GM19372 (cell line): ENCODE results near the gene SNX15.
"Not testable (repeated sequence)": the region's sequence is repeated elsewhere in the genome, so short reads cannot be mapped to it uniquely, and the experiment has no call there.

Experiments
- ATAC-seq: cut with Tn5 transposase; IDR thresholded peaks from one replicate; pipeline ENCODE4 v1.9.1; 2021; ENCODE audit warnings: mild to moderate bottlenecking, low read depth, moderate library complexity; ENCODE audit not compliant: unreplicated experiment

Gene SNX15

DNA sequence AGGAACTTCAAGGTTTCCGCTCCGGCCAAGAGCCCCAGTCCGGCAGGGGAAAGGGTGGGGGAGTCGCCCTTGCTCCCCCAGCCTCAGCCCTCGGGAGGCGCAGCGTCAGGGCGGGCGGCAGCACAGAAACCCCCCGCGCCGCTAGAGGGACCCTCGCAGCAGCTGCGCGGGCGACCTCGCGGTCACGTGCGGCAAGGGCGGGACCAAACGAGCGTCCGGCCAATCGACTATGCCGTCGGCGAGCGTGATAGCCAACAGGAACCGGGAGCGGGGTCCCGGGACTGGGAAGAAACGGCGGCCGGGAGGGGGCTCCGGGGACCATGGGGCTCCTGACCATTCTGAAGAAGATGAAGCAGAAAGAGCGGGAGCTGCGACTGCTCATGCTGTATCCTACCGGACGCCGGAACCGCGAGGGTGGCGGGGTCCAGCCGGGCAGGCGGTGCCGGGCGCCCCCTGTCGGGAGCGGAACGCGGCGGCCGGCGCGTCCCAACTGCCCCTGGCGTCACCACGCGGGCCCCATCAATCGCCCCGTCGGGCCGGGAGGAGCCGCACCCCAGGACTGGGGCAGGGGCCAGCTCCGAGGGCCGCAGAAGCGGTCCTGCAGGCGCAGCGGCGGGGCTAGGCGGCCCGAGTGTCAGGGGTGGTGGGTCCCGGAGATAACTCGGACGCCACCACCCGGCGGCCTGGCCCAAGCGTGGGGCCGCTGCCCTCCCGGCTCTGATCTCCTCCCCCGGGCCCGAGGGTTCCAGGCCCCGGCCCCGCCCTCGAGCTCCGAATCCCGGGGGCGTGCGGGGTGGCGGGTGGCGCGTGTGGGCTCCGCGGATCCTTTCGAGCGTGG, 13.1 kb upstream of the SNX15 start, which contains the start of gene ARL2:
ARL2 (plus strand) TSS at position 273 of the 838 bp plus-strand sequence; CDS start at position 321, 48 bp downstream.
- ATAC-seq: peak; percentile 68

DNA sequence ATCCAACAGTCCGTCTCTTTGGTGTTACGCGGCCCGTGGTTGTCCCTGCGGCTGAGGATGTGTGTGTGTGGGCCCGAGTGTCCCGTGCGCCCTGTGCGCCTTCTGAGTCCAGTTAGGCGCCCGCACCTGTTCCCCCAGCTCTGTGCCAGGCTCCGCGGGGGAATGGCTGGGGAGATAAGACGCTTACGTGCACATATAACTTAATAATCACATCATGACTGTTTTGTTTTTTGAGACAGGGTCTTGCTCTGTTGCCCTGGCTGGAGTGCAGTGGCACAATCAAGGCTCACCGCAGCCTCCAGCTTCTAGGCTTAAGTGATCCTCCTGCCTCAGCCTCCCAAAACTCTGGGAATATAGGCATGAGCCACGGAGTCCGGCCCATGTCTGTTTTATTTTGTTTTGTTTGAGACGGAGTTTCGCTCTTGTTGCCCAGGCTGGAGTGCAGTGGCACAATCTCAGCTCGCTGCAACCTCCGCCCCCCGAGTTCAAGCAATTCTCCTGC, 12.5 kb upstream of the SNX15 start:
- ATAC-seq: no peak

DNA sequence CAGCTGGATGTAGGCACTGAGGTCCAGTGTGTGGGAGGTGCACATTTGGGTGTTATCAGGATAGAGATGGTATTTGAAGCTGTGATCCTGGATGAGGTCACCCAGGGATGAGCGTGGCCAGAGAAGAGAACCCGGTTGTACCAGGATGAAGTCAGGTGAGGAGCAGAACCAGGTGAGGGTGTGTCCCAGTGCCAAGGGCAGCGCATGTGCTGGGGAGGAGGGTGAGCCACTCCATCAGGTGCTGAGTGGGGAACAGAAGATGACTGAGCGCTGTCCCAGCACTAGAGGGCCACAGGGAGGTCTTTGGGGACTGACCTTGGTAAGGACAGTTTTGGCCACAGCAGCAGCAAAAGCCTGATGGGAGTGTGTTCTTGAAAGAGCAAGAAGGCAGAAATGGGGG, 10.5 kb upstream of the SNX15 start:
- no peak for ATAC-seq

DNA sequence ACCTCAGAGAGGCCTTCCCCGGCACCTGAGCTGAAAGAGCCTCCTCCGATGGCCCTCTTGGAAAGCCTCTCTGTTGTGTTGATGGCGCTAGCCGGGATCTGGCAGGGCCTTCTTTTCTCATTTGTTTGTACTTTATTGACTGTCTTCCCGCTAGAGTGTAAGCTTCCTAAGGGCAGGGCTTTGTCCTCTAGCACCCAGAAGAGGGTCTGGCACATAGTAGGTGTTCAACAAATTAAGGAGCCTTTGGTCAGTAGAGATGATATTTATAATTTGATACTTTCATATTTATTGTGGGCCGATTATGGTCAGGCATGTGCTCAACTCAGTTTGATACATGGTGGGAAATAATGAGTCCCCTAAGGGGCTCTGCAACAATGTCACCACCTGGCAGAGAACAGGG, 9.3 kb upstream of the SNX15 start:
- no peak for ATAC-seq

DNA sequence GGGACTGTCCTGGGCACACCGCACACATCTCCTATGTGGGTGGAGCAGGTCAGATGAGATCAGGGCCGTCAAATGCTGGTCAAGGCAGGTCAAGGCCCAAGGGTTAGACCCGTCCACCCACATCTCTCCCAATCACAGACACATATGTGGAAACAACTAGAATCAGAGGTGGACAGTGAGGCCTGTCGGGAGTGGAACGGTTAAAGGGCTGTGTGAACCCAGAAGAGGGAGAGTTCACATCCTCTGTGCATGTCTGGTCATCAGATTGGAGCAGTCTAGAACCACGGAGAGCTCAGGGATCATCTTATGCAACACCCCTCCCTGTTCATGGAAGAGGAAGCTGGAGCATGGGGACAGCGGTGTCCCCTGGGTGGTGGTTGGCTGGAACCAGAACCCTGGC, 7.4 kb upstream of the SNX15 start:
- ATAC-seq: no peak

DNA sequence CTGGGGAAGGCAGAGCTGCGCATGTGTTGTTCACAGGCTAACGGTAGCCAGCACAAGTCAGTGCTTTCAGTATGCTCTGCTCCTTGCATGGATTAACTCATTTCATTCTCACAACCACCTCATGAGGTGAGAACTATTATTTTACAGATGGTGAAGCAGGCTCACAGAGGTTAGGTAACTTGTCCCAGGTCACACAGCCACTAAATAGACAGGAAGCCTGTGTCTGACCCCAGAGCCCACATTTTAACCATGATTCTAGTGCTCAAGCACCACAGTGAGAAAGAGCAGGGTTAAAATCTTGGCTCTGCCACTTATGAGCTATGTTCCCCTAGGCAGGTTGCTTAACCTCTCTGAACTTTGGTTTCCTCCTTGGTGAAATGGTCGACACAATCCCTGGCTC, 6.2 kb upstream of the SNX15 start:
- no peak for ATAC-seq

DNA sequence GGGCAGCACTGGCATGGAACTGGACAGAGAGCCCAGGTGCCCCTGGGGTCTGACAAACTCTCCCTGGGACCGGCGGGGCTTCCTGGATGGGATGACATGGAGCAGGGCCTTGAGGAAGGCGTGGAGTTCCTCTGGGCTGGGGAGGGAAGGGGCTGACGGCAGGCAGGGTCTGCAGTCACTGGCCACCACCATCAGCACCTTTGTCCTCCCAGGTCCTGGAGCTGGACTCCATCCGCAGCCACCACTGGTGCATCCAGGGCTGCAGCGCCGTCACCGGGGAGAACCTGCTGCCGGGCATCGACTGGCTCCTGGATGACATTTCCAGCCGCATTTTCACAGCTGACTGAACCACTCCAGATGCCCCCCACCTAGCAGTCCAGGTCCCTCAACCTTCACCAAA, 5.7 kb upstream of the SNX15 start:
- ATAC-seq: no peak

DNA sequence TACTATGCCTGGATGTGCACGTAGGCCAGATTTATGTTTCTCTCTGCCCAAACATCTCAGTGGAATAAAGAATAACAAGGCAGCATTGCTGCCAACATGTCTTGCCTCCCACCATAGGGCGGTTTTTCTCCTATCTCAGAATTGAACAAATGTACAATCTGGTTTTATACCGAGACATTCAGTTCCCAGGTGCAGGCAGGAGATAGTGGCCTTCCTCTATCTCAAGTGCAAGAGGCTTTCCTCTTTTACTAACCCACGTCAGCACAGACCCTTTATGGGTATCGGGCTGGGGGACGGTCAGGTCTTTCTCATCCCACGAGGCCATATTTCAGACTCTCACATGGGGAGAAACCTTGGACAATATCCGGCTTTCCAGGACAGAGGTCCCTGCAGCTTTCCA, 3.7 kb upstream of the SNX15 start:
- ATAC-seq: not testable (repeated sequence)

DNA sequence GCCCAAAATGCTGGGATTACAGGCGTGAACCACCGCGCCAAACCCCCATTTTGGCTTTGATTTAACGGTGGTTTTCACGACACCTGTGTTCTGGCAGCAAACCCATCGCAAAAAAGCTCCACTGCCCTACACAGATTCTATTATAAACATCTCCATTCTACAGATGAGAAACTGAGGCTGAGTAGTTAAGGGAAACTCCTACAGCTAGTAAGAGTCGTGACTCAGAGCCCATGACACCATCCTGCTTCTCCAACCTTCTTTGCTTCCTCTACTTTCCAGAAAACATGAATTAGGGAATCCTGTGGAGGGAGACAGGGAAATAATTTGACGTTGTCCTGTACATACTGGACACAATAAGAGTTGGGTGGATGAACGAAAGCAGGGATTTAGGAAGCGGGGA, 429 bp upstream of the SNX15 start:
- ATAC-seq: no peak

DNA sequence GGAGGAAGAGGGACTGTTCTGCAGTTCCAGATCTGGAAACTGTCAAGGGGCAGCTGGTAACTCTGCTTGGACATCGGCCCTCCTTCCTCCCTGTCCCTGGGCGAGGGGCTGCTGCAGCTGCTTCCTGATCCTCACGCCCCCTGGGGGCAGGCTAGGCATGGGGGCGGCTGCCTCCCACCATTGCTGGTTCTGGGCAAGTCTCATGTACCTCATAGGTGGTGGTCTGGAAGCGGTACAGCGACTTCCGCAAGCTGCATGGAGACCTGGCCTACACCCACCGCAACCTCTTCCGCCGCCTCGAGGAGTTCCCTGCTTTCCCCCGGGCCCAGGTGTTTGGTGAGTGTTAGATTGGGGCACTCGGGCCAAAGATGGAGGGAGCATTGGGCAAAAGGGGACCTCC, 5.0 kb downstream of the SNX15 start:
- no peak for ATAC-seq

DNA sequence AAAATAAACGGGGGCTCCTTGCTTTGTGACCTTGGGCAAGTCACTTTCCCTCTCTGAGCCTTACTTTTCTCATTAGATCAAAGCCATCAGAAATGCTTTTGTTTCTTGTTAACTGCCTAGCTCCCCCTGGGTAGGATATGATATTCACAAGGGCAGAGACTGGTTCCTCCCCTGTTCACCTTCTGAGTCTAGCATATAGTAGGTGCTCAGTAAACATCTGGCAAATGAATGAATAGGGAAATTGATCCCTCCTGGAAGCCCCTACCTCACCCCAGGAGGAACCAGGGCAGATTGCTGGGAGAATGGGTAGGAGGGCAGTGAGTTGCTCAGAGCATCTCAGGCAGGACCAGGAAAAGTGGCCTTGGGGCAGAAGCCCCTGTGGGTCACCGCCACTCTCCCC, 7.2 kb downstream of the SNX15 start:
- no peak for ATAC-seq

DNA sequence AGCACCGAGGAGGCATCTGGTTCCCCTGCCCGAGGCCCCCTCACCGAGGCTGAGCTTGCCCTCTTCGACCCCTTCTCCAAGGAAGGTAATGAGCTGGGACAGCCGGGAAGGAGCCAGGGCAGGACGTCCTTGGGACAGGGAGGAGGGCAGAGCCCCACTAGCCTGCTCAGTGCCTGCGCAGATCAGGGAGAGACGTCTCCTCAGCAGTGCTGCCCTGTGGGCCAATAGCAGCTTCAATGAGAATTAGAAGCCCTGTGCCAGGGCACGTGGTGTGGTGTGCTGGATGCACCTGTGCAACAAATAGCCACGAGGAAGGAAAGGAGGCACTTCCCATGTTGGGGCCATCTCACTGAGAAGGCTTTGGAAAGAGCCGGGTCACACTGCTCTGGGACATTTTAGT, 8.3 kb downstream of the SNX15 start:
- no peak for ATAC-seq

DNA sequence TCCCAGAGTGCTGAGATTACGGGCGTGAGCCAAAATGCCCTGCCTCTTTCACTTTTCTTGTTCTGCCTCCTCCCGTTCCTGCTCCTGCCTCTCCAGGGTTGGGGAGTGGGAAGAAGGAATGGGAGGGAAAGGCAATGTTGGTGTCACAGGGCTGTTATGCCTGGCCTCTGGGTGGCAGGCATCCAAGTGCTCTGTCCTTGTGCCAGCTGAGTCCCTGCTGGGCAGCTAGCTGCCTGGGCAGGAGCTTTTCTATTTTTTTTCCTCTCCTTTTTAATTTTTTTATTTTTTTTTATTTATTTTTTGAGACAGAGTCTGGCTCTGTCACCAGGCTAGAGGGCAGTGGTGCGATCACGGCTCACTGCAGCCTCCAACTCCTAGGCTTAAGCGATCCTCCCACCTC, 9.7 kb downstream of the SNX15 start:
- no peak for ATAC-seq

DNA sequence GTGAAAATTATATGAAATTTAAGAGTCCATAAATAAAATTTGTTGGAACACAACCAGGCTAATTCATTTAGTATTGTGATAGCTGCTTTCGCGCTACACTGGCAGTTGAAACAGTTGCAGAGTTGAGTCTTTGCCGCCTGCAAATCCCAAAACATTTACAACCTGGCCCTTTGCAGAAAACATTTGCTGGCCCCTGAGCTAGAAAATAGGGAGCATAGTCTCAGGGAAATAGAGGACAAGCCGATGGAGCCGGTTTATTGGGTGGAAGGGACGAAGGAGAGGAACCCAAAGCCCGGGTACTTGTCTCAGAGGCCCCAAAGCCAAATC, 13.2 kb downstream of the SNX15 start:
- no peak for ATAC-seq

DNA sequence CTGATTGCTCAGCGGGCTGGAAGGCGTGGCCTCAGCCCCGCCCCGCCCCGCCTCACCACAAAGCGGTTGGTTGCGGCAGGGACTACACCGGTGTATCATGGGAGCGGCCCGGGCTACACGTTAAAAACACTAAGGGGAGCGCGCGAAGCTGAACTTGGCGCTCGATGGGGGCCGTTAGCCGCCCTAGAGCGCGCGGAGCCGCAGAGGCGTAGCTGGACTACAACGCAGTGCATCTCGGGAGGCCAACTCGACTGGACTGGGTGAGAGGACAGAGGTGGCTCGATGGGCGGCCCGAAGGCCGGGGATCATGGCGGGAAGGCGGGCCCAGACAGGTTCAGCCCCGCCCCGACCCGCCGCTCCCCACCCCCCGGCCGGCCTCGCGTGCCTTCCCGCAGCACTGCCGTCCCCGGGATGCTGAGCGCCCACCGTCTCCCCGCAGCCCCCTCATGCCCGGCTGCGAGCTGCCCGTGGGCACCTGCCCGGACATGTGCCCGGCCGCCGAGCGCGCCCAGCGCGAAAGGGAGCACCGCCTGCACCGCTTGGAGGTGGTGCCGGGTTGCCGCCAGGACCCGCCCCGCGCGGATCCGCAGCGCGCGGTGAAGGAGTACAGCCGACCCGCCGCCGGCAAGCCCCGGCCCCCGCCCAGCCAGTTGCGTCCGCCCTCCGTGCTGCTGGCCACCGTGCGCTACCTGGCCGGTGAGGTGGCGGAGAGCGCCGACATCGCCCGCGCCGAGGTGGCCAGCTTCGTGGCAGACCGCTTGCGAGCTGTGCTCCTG, 13.8 kb downstream of the SNX15 start, which contains the start of gene SAC3D1:
SAC3D1 (plus strand) TSS at position 364 of the 776 bp plus-strand sequence; CDS start at position 447, 83 bp downstream.
- peak; percentile 84 for ATAC-seq

DNA sequence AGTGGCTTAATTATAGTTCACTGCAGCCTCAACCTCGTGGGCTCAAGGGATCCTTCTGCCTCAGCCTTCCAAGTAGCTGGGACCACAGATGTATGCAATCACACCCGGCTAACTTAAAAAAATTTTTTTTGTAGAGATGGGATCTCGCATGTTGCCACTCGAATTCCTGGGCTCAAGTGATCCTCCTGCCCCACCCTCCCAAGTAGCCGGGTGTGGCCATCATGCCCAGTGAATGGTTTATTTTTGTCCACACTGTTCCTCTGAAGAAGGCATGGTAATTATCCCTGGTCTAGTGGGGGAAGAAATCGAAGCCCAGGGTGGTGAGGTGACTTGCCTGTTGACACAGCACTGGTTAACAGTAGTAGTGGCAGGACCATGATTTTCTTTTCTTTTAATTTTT, 15.7 kb downstream of the SNX15 start:
- ATAC-seq: no peak

DNA sequence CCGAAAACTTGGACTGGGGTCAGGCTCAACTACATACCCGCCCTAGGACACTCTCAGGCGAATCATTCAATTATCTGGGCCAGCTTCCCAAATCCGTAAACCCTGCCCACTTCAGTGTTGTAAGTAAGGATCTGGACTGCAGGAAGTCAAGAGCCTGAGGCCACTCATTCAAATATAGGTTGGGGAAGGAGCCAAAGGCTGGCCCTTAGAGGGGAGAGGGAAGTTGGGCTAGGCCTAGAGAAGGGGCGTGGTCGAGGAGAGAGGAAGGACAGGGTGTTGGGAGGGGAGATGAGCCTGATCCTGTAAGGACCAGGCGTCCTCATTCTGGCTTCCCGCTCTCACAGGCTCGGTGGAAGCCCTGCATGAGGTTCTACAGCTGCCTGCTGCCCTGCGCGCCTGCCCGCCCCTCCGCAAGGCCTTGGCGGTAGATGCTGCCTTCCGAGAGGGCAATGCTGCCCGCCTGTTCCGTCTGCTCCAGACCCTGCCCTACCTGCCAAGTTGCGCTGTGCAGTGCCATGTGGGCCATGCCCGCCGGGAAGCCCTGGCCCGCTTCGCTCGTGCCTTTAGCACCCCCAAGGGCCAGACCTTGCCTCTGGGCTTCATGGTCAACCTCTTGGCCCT, 16.8 kb downstream of the SNX15 start:
- ATAC-seq: no peak

DNA sequence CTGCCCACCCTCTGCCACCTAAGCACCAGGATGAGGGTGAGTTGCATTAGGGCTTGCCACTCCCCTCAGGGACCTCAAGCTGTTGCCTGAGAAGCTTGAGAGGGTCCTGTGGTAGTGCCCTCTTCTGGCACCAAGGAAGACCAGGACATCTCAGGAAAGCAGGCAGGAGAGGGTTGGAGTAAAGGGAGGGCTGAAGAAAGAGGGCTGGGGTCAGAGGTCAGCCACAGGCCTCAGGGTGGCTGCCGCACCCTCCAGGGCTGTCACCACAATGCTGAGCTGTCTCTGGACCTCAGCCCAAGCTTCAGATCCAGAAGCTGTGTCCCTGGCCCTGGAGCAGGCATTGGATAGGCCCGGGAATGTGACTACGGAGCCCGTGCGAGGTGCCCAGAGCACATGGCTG, 17.8 kb downstream of the SNX15 start:
- ATAC-seq: no peak

DNA sequence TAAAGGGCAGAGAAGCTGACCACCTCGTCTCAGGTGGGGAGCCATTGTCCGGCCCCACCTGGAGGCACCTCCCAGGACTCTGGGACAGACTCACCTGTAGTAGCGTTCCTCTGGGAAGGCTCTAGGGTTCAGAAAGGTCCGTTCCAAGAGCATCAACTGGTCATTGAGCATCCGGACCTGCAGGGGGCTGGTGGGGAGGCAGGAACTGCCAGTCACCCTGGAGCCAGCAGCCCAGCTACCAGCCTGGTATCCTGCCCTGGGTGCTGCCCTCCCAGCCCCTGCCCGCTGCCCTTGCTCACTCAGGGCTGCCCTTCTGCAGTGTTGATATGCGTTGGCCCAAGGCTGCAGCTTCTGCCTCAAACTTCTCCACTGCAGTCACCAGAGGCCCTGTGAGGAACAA, 18.5 kb downstream of the SNX15 start:
- no peak for ATAC-seq

DNA sequence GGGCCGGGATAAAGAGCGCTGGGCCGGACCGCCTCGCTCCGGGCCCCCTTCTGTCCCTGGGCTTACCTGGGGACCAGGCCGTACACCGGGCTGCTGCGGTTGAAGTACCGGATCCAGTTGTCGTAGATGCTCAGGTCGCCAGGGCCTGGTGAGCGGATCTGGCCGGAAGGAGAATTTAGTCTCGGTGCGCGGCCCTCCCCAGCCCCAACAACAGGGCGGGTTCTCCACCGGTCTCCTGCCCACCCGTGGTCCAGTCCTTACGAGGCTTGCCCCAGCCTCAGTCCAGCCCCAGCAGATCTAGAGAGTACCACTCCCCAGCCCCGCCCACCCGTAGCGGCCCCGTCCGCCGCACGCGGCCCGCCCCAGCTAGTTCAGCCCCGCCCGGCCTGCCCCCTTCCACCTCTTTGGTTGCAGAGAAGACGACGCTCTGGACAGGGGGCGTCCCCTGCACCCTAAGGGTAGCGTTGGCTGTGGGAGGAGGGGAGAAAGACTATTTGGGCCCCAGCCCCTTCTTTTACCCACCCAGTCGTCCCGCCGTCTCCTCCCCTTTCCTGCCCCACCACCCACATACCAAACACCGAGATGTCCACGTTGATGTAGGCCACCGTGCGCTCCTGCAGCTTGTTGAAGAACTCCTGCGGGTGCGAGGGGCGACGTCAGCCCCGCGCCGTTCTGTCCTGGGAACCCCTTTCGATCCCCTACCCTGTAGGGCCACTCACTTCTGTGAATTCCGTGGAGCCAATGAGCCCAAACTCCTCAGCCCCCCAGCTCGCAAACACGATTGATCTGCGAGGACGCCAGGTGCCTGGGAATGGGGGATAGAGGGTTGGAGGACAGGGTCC, 20.6 kb downstream of the SNX15 start:
- no peak for ATAC-seq
